Stimulated activated CD4-positive, alpha-beta T cell treated with anti-CD3 and anti-CD28 coated beads, Interleukin-4, amount 100 ng/mL, for 24 hours (primary cell): Measurements from ENCODE around the gene PGR.
"Not testable (repeated sequence)": the region's sequence is repeated elsewhere in the genome, so short reads cannot be mapped to it uniquely, and the experiment has no call there.

Experiments used
- DNase-seq: peaks from one replicate; pipeline ENCODE4 v3.0.0-alpha.2; 2020

The PGR gene

DNA sequence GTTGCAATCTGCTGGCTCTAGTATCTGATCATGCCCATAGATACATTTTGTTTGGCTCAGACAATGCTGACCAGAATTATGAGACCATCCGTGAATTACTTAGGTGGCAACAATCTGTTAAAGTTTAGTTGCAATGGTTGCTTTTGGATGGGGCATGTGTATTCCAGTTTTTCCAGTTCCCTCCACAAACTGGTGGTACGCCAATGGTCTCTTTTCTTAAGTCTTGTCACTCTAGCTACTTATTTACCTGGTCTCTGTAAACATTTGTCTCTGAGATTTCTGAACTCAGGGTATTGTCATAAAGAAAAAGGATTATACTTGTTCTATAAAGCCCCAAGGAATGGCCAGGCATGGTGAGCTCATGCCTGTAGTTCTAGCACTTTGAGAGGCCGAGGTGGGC, 65.9 kb downstream of the PGR start:
- no peak for DNase-seq

DNA sequence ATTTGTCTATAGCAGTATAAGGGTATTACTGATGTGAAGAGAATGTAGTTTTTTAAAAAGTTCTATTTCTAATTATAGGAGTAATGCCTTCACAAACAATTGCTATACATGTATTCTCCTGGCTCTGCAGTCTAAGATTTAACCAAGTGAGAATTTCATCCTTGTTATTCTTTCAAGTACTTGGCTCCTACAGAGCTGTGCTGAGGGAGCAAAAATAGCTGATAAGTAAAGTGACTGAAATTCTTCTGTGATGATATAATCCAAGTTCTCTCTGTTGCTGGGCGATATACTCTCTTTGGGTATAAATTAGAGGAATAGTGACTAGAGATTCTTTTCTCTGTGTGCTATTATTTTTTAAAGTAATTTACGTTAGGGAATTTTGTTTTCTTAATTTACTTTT, 68.0 kb downstream of the PGR start:
- DNase-seq = no peak

DNA sequence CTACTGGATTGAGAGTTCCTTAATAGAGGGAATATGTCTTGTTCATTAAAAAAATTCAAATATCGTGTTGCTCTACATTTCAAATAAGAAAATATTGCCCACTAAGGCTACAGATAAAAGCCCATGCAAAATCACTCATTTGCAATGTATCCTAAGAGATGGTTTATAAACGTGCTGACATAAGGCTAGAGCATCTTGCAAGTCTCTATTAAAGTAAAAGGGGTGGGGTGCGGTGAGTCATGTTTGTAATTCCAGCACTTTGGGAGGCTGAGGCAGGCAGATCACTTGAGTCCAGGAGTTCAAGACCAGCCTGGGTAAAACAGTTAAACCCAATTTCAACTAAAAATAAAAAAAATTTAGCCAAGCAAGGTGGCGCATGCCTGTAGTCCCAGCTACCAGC, 70.3 kb downstream of the PGR start:
- no peak for DNase-seq

DNA sequence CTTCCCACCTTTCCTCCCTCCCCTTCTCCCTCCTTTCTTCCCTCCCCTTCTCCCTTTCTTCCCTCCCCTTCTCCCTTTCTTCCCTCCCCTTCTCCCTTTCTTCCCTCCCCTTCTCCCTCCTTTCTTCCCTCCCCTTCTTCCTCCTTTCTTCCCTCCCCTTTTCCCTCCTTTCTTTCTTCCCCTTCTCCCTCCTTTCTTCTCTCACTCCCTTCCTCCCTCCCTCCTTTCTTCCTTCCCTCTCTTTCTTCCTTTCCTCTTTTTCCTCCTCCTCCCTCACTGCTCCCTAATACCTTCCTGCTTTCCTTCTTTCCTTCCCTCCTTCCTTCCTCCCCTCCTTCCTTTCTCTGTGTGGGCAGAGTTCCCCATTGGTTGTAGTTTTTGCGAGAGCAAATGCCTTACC, 76.1 kb downstream of the PGR start:
- no peak for DNase-seq

DNA sequence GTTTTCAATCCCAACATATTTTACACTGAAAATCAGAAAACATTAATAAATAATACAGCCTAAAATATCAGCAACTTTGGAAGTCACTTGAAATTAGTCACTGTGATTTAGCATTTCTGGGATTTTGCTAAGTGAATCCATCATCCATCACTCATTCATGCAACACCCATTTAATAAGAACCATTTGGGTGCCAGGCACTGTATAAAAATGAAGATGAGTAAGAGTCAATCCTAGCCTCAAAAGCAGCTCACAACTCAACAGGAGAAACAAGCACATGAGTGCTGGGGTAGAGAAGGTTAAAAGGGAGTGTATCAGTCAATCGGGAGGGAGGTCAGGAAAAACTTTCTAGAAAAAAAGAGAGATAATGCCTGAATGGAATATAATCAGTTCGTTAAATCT, 77.9 kb downstream of the PGR start:
- no peak for DNase-seq

DNA sequence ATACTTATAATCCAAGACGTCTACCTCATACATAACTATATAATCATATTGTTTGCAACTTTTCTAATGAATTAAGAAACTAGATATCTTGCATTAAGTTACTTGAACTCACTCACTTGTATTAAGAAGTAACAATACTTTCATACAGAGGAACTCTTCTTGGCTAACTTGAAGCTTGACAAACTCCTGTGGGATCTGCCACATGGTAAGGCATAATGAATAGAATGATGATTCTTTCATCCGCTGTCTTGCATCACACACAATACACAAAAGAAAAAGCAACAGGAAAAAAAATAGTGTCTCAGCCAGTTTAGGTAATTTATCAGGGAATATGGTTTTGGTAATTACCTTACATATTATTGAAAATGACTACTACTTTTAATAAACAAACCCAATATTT, 79.8 kb downstream of the PGR start:
- no peak for DNase-seq

DNA sequence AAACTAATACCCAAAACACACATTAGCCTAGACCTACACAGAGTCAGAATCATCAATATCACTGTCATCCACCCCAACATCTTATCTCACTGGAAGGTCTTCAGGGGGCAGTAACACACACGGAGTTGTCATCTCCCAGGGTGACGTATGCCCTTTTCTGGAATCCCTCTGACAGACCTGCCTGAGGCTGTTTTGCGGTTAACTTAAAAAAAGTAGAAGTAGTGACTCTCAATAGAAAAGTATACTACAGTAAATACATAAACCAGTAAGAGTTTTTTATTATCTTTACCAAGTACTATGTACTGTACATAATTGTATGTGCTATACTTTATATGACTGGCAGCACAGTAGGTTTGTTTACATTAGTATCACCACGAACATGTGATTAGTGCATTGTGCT, 80.5 kb downstream of the PGR start:
- DNase-seq = no peak

DNA sequence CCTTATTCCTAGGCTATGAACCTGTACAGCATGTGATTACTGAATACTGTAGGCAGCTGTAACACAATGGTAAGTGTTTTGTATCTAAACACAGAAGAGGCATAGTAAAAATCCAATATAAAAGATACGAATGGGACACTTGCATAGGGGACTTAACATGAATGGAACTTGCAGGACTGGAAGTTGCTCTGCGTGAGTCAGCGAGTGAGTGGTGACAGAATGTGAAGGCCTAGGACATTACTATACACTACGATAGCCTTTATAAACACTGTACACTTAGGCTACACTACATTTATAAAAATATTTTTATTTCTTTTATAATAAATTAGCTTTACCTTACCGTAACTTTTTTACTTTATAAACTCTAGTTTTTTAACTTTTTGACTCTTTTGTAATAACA, 81.1 kb downstream of the PGR start:
- DNase-seq = no peak

DNA sequence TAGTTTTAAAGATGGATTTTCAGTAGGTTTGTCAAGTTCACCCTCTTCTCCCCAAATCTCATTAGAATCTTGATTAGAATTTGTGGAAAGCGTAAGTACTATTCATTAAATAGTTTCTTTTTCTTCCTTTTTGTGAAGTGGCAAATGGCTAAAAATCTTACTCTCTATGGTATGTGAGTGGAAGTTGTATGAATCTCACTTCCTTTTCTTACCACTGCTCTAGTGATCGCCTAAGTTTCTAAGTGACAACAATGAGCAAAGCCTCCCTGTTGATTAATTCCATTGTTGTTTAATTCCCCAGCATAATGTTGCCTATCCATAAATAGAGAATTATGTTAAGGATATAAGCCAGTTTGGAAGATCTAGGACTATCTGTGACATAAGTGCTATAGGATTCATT, 82.7 kb downstream of the PGR start:
- no peak for DNase-seq

DNA sequence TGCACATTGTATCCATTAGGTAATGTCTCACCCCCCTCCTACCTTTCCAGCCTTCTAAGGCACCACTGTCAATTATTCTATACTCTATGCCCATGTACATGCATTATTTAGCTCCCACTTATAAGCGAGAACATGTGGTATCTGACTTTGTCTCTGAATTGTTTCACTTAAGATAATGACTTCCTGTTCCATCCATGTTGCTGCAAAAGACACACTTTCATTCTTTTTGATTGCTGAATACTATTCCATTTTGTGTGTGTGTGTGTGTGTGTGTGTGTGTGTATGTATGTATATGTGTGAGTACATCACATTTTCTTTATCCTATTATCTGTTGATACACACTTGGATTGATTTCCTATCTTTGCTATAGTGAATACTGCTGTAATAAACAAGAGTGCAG, 84.2 kb downstream of the PGR start:
- no peak for DNase-seq

DNA sequence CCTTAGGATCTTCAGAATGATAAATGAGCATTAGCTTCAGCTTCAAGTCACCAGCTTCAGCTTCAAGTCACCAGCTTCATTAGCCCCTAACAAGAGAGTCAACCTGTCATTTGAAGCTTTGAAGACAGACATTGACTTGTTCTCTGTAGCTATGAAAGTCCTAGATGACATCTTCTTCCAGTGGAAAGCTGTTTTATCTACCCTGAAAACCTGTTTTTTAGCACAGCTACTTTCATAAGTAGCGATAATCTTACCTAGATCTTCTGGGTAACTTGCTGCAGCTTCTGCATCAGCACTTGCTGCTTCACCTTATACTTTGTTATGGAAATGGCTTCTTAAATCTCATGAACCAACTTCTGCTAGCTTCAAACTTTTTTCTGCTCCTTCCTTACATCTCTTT, 85.7 kb downstream of the PGR start:
- no peak for DNase-seq

DNA sequence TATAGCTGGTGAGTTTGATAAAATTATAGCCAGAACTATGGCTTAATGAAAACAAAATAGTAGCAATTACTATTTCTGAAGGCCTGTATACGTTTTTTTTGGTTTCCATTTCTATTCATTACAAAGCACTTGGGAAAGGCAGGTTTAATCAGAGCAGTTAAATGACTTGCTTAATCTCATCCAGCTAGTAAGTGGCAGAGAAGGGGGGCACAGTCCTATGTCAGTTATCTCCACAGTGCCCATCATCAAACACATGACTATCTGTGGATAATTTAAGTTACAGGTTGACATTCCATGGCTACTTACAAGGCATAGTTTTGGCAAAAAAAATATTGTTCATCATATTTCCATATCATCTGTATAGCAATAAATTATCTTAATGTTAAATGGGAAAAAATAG, 93.7 kb downstream of the PGR start:
- DNase-seq = no peak

DNA sequence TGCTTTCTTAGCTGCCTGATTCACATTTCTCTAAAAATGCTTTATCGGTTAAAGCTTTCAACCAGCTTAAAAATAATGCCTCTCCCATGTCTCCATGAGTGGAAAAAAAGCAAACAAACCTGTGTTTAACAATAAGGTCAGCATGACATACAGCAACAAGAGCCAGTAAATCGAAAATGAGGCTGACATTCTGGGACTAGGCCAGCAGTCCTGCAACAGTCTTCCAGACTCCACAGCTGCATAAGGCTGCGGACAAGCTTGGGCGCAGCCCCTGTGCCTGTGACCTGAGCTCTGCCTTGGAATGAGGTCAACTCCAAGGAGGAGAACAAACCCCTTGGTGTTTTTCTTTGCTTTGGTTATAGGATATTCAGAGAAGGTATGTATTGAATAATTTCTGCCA, 95.5 kb downstream of the PGR start:
- DNase-seq = no peak

DNA sequence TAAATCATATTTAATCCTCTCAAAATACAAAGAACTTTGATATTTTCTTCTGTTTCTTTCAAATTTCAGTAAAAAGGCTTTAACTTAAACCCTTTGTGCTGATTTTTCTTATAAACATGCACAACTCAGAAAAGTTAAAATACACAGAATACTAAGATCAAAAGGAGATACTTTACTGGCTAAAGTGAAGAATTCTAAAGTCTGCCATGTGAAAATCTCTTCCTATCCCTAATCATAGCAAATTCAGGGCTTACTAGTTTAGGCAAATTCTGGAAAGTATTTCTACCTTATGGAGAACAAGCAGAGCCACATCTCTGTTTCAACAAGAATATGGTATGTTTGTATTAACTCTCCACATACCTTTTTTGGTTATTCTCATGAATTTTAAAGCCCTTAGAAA, 96.6 kb downstream of the PGR start:
- DNase-seq = no peak

DNA sequence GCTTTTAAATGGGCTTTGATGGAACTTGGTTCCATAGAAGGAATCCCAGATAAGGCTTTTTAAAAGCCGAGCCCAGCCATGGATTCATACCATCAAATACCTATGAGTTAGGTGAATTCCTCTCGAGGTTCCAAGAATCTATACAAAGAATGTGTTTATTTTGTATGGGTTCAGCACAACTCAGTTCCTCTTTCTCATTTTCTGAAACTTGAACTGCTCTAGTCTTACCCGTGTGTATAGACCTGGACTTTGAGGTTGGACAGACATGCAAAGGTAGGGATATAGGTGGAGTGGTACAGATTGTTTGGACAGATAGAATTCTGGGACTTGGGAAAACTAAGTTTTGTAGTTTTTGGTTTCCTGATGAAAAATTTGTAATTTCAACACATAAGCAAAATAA, 97.9 kb downstream of the PGR start:
- no peak for DNase-seq

DNA sequence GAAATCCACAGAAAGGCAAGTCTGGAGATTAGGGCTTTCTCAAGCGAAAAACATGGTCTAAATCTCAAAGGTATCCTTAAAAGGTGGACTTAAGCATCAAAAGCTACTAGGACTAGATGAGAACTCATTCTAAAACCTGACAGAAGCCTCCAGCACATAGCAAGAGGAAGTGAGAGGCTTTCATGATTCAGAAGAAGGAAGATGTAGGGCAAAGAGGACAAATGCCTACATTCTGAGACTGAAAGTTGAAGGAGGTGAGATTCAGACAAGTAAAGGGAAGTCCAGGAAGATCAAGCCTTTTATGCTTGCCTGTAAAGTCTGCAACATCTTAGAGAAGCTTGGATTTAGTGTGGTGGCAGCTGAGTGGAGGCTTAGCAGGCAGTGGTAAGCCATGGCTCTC, 98.9 kb downstream of the PGR start:
- no peak for DNase-seq

DNA sequence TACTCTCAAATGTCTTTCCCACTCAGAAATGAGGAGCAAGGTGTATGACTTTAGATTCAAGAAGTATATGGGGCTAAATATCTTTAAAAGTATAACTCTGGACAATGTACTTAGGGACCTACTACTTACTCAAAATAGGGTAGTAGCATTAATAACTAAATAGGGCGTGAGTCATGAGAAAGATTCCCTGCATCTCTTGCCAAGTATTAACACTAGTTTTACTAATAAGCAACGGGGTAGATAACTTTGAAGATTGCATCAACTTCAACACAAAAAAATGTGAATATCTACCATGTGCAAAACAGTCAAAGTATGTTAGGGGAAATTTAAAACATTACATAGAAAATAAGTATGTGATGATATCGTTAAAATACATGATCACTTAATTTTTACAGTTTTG, 99.6 kb downstream of the PGR start:
- no peak for DNase-seq

DNA sequence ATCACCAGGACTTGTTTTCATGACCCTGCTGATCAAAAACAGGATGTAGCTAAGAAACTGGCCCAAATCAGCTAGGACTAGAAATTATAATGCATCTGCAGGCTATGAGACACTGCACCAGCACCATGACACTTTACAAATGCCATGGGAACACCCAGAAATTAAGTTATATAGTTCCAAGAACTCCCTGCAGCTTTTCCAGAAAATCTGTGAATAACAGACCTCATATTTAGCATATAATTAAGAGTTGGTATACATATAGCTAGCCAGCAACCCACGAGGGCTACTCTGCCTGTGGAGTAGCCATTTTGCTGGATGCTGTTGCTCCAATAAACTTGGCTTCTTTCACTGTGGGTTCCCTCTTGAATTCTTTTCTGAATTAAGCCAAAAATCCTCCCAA, 101.0 kb downstream of the PGR start:
- DNase-seq = no peak

DNA sequence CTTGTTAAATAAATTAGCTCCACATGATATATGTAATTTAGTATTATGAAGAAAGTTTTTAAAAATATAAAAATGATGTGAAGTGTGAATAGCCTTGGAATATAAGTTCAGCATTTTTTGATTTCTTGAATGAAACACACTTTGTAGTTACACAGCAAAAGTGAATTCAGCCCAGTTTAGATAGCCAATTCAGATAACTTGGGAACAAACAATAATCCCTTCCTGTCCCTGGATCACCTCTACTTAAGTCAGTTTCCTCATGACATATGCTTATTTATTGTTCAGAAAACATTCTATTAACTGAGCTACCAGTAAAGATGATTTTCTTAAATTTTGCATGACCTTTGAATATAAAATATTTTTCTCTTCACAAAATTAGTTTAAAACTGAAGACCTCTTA, 107.4 kb downstream of the PGR start:
- DNase-seq = no peak

DNA sequence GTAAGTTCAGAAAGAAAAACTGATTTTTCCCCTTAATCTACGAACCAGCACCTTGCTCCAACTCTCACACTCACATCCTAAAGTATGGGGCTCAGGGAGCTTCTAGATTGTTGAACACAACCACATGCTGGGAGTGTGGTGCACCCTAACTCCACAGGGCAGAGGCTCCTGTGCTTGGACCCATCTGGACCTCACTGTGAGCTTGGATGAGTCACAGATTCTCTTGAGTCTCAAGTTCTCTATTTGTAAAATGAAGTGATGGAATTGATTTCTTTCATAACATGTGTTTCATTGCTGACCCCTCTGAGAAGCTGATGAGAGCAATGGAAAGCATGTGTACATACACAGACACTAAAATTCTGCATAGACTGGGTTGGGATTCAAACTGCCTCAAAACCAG, 109.7 kb downstream of the PGR start:
- no peak for DNase-seq

DNA sequence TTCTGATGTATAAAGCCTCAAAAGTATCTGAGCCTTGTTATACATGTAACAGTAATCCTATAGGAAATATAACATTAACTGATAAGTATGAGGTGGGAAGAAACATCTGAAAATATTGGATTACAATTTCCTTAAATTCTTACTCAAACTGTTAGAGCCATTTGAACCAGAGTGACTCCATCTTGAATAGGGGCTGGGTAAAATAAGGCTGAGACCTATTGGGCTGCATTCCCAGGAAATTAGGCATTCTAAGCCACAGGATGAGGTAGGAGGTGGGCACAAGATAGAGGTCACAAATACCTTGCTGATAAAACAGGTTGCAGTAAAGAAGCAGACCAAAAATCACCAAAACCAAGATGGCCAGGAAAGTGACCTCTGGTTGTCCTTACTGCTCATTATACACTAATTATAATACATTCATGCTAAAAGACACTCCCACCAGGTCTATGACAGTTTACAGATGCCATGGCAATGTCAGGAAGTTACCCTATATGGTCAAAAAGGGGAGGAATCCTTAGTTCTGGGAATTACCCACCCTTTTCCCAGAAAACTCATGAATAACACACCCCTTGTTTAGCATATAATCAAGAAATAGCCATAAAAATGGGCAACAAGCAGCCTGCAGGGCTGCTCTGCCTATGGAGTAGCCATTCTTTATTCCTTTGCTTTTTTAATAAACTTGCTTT, 114.9 kb downstream of the PGR start:
- DNase-seq = no peak

DNA sequence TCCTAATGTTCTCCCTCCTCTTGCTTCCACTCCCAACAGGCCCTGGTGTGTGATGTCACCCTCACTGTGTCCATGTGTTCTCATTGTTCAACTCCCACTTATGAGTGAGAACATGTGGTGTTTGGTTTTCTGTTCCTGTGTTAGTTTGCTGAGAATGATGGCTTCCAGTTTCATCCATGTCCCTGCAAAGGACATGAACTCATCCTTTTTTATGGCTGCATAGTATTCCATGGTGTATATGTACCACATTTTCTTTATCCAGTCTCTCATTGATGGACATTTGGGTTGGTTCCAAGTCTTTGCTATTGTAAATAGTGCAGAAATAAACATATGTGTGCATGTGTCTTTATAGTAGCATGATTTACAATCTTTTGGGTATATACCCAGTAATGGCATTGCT, 115.9 kb downstream of the PGR start:
- DNase-seq = not testable (repeated sequence)

DNA sequence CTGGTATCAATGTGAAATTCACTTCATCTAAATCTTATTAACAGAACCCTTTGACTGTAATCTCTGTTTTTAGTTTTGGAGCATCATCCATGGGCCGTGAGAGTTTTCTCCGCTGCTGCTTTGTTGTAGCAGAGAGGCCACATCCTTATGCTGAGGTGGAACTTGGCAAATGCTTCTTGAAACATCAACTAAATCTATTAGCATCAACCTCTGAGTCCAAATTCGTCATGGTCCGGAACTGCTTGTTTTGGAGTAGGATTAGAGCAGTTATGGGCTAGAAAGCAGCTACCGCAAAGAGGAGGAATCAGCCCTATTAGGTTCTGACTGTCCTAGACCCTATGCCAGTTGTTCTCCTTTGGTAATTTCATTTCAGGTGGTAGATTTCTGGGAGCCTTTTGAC, 117.7 kb downstream of the PGR start:
- no peak for DNase-seq

DNA sequence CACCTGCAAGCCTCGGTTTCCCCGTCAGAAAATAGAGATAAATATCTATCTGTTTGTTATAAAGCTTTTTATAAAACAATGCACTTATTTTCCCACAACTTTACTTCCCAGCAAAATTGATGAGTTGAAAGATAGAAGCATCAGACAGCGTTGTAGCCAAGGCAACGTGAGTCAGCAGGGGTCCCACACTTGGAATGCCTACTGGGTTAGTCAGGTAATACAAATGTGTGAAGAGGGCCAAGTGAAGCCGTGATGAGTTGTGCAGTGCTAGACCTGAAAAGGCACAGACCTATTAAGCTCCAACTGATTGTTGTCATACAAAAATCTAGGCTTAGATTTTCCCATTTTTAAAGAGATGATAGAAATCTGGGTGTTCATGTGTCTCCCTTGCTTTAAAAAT, 118.7 kb downstream of the PGR start:
- DNase-seq = no peak

DNA sequence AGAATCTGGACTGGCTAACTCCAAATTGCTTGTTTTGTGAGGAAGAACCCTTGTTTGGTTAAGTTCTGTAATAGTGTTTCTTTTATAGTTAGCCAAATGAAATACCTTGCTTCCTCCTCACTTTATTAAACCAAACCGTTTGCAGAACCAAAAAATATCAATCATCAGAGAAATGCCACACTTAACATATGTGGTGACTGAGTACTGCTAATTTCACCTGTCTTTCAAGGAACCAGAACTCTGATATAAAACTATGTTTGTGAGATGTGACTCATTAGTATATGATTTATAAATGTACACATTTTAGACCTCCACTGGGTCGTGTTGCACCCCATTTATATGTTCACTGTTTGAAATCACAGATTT, 119.9 kb downstream of the PGR start:
- DNase-seq = no peak
